Activated CD8-positive, alpha-beta memory T cell treated with anti-CD3 and anti-CD28 coated beads, Interleukin-2, amount 50 U/mL, for 48 hours (primary cell): ENCODE data around the gene VAV3.

Source experiments
- DNase-seq: peaks from one replicate; pipeline ENCODE4 v3.0.0-alpha.2; 2020

VAV3 gene

GRCh38 chr1:107877745-107878144 lies 87.2 kb downstream of the VAV3 start:
- no peak for DNase-seq

GRCh38 chr1:107877092-107877491 lies 87.9 kb downstream of the VAV3 start:
- DNase-seq, result no peak

GRCh38 chr1:107875689-107876088 lies 89.3 kb downstream of the VAV3 start:
- no peak for DNase-seq

GRCh38 chr1:107874221-107874620 lies 90.8 kb downstream of the VAV3 start:
- no peak for DNase-seq

GRCh38 chr1:107871687-107872395 lies 93.1 kb downstream of the VAV3 start:
- no peak for DNase-seq

GRCh38 chr1:107871259-107871658 lies 93.7 kb downstream of the VAV3 start:
- DNase-seq, result no peak

GRCh38 chr1:107870696-107871095 lies 94.3 kb downstream of the VAV3 start:
- DNase-seq, result no peak

GRCh38 chr1:107867897-107868296 lies 97.1 kb downstream of the VAV3 start:
- no peak for DNase-seq

- no peak for DNase-seq
Measured at GRCh38 chr1:107867422-107867821, 97.6 kb downstream of the VAV3 start.

GRCh38 chr1:107866870-107867269 lies 98.1 kb downstream of the VAV3 start:
- no peak for DNase-seq

- DNase-seq, result no peak
Measured at GRCh38 chr1:107865627-107866026, 99.4 kb downstream of the VAV3 start.

- no peak for DNase-seq
Measured at GRCh38 chr1:107863342-107863741, 101.6 kb downstream of the VAV3 start.

- DNase-seq, result no peak
Measured at GRCh38 chr1:107862064-107862463, 102.9 kb downstream of the VAV3 start.

- DNase-seq, result no peak
Measured at GRCh38 chr1:107858323-107858722, 106.7 kb downstream of the VAV3 start.

GRCh38 chr1:107851418-107851817 lies 113.6 kb downstream of the VAV3 start:
- no peak for DNase-seq

GRCh38 chr1:107844541-107845194 lies 120.3 kb downstream of the VAV3 start:
- peak; percentile 57 for DNase-seq

- peak; percentile 55 for DNase-seq
Measured at GRCh38 chr1:107843989-107844388, 121.0 kb downstream of the VAV3 start.

- DNase-seq, result no peak
Measured at GRCh38 chr1:107842241-107842640, 122.7 kb downstream of the VAV3 start.

GRCh38 chr1:107840725-107841124 lies 124.3 kb downstream of the VAV3 start:
- no peak for DNase-seq

GRCh38 chr1:107838056-107838455 lies 126.9 kb downstream of the VAV3 start:
- no peak for DNase-seq

GRCh38 chr1:107835151-107835670 lies 129.8 kb downstream of the VAV3 start:
- no peak for DNase-seq

- DNase-seq, result no peak
Measured at GRCh38 chr1:107833061-107833460, 131.9 kb downstream of the VAV3 start.

- no peak for DNase-seq
Measured at GRCh38 chr1:107831921-107832320, 133.1 kb downstream of the VAV3 start.

- no peak for DNase-seq
Measured at GRCh38 chr1:107830526-107830925, 134.5 kb downstream of the VAV3 start.

GRCh38 chr1:107830075-107830474 lies 134.9 kb downstream of the VAV3 start:
- no peak for DNase-seq
